H1 (cell line): ENCODE data around the gene CELA1.

Source experiments
- ATF3 ChIP-seq: IDR thresholded peaks from 2 replicates; pipeline ENCODE4 v1.6.1; 2011; ENCODE audit warnings: low read depth, mild to moderate bottlenecking, low read length; ENCODE audit not compliant: insufficient read depth
- CBX5 ChIP-seq: fragments of 300-800, 300-1000 bp; sonication (generic); IDR thresholded peaks from 2 replicates; pipeline ENCODE4 v1.7.1; 2016; ENCODE audit warnings: antibody characterized with exemption, low read length, low read depth
- CEBPB ChIP-seq: IDR thresholded peaks from 2 replicates; pipeline ENCODE4 v1.6.1; 2012; ENCODE audit warnings: low read depth, low read length
- CHD1 ChIP-seq: IDR thresholded peaks from 2 replicates; pipeline ENCODE4 v1.6.1; 2012; ENCODE audit warnings: low read depth, low read length, improper control_type of control experiment
- CTCF ChIP-seq, 3 experiments: IDR thresholded peaks; 1 replicate in 2 of 3; 2 replicates in 1 of 3; pipeline versions ENCODE4 v1.5.1 to v1.6.1; 2011; ENCODE audit warnings: low read length in 3 of 3, mild to moderate bottlenecking in 3 of 3, inconsistent platforms in 2 of 3, low read depth in 1 of 3, moderate library complexity in 1 of 3; ENCODE audit not compliant: insufficient read depth in 1 of 3; ENCODE audit errors: control extremely low read depth in 1 of 3
- EZH2 ChIP-seq: fragments of 200-600 bp; sonication (generic); IDR thresholded peaks from 2 replicates; pipeline ENCODE4 v1.7.1; 2012; ENCODE audit warnings: low read depth, mild to moderate bottlenecking, moderate library complexity, low read length, inconsistent platforms; ENCODE audit not compliant: severe bottlenecking
- POLR2A ChIP-seq, 2 experiments: IDR thresholded peaks; 1 replicate in 1 of 2; 2 replicates in 1 of 2; pipeline ENCODE4 v1.6.1; 2011; ENCODE audit warnings: low read depth in 2 of 2, low read length in 2 of 2, mild to moderate bottlenecking in 2 of 2; ENCODE audit errors: control extremely low read depth in 1 of 2
- POLR2AphosphoS5 ChIP-seq: IDR thresholded peaks from 2 replicates; pipeline ENCODE4 v1.6.1; 2011; ENCODE audit warnings: low read depth, low read length
- YY1 ChIP-seq: IDR thresholded peaks from 2 replicates; pipeline ENCODE4 v1.6.1; 2011; ENCODE audit warnings: low read depth, mild to moderate bottlenecking, low read length
- ZNF274 ChIP-seq: IDR thresholded peaks from 2 replicates; pipeline ENCODE4 v1.7.0; 2012; ENCODE audit warnings: low read length, borderline replicate concordance; ENCODE audit errors: extremely low read depth

GRCh38 chr12:51323317-51323960, 23.0 kb downstream of the CELA1 start:
- TF ChIP-seq CHD1: no peak
- TF ChIP-seq EZH2: no peak
- no peak for TF ChIP-seq CBX5
- TF ChIP-seq ATF3: no peak
- no peak for TF ChIP-seq ZNF274
- no peak for TF ChIP-seq POLR2AphosphoS5
- no peak for TF ChIP-seq CTCF (IDR thresholded peaks at IDR 0.05; ENCODE audit: control extremely low read depth in 1 of 3, insufficient read depth in 1 of 3, low read depth in 1 of 3, low read length in 3 of 3)
- no peak for TF ChIP-seq CEBPB
- TF ChIP-seq YY1: no peak
- TF ChIP-seq POLR2A (IDR thresholded peaks at IDR 0.05; ENCODE audit: control extremely low read depth in 1 of 2, low read depth in 2 of 2, low read length in 2 of 2): no peak
